Erythroblast (primary cell): ENCODE results near the gene APOC1.
"Not testable (repeated sequence)": the region's sequence is repeated elsewhere in the genome, so short reads cannot be mapped to it uniquely, and the experiment has no call there.

Experiments
- DNase-seq, 2 experiments: peaks; one replicate each; lab custom pipeline; 2025; lab: John Stamatoyannopoulos, UW
- GATA1 ChIP-seq: IDR thresholded peaks from 2 replicates; pipeline ENCODE4 v1.6.1; 2011; ENCODE audit warnings: low read depth, mild to moderate bottlenecking, control low read depth, low read length, moderate library complexity
- POLR2A ChIP-seq: IDR thresholded peaks from 2 replicates; pipeline ENCODE4 v1.6.1; 2011; ENCODE audit warnings: mild to moderate bottlenecking, low read length

The APOC1 gene

GRCh38 chr19:44883922-44884321 is 30.5 kb upstream of the APOC1 start:
- no peak for DNase-seq
- TF ChIP-seq GATA1 (no peak), POLR2A (no peak)

- no peak for TF ChIP-seq GATA1
- TF ChIP-seq POLR2A: no peak
- no peak for DNase-seq
Observed at GRCh38 chr19:44884566-44884965, 29.8 kb upstream of the APOC1 start.

GRCh38 chr19:44886141-44886540 is 28.3 kb upstream of the APOC1 start:
- DNase-seq: no peak
- no peak for TF ChIP-seq POLR2A
- TF ChIP-seq GATA1: no peak

GRCh38 chr19:44887648-44888047 is 26.8 kb upstream of the APOC1 start:
- TF ChIP-seq POLR2A (no peak), GATA1 (no peak)
- no peak for DNase-seq

GRCh38 chr19:44888335-44888734 is 26.1 kb upstream of the APOC1 start:
- not testable (repeated sequence) for DNase-seq

- TF ChIP-seq GATA1 (no peak), POLR2A (no peak)
- no peak for DNase-seq
Observed at GRCh38 chr19:44889830-44890365, 24.5 kb upstream of the APOC1 start.

- no peak for TF ChIP-seq GATA1
- TF ChIP-seq POLR2A: peak; percentile 67
- peak; percentile 100 for DNase-seq
Observed at GRCh38 chr19:44890366-44891015, 23.9 kb upstream of the APOC1 start.

GRCh38 chr19:44891016-44891882 is 23.2 kb upstream of the APOC1 start, which contains the start of gene TOMM40:
Gene TOMM40 (plus strand): TSS chr19:44891254. CDS start chr19:44891416, 162 bp downstream.
- DNase-seq: peak in 1 of 2 experiments; percentile 100
- TF ChIP-seq POLR2A (no peak), GATA1 (no peak)

- DNase-seq: no peak
- no peak for TF ChIP-seq POLR2A
- no peak for TF ChIP-seq GATA1
Observed at GRCh38 chr19:44892932-44893331, 21.5 kb upstream of the APOC1 start.

- DNase-seq: no peak
- TF ChIP-seq POLR2A: no peak
- TF ChIP-seq GATA1: no peak
Observed at GRCh38 chr19:44893332-44894051, 20.9 kb upstream of the APOC1 start.

GRCh38 chr19:44894052-44894400 is 20.4 kb upstream of the APOC1 start:
- TF ChIP-seq GATA1 (no peak), POLR2A (no peak)
- no peak for DNase-seq

- TF ChIP-seq POLR2A (no peak), GATA1 (no peak)
- DNase-seq: no peak
Observed at GRCh38 chr19:44894946-44895345, 19.5 kb upstream of the APOC1 start.

- no peak for DNase-seq
- TF ChIP-seq GATA1 (no peak), POLR2A (no peak)
Observed at GRCh38 chr19:44897835-44898234, 16.6 kb upstream of the APOC1 start.
